ENCODE measurements around the gene ZNF470.
A peak's percentile ranks its signal among the peaks of the same experiment; 100 is the strongest.

ZNF470 gene

DNA sequence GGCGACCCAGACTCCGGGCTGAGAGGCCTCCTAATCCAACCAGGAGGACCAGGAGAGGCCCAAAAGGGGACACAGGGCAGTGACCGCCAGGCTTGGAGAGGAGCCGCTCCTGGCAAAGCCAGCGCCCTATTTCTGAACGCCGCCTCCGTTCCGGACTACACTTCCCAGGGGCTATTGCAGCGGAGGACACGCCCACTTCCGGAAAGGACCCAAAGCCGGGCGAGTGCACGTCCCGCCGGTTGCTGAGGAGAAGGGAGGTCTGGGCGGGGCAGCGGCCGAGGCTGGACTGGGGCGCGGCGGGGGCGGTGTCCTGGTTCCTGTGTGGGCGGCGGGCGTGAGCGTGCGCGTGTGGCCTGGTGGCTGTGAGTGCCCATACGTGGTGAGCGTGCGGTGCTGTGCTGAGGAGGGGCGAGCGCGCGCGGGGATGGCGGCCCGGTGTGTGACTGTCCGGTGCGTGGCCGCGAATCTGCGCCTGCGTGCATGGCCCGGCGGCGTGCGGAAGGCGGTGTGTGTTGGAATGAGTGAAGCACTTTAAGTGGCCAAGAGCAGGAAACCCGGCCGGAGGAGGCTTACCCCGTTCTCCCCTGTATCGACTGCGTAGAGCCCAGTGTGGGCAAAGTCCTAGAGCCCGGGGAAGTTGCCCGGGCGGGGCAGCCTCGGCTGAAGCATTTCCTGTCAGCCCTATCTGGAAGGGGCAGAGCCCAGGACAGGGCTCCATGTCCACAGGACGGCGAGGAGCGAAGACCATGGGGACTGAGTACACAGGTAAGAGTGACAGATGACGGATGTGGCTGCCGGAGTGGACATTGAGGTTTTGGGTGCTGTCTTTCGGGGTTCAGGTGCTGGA is at the start of gene ZNF470:
Gene ZNF470 (plus strand): TSS at position 195 of the 847 bp plus-strand sequence. CDS start 2,844 bp downstream, outside the sequence.
- DNase-seq, result peak; percentile 65 to 96

DNA sequence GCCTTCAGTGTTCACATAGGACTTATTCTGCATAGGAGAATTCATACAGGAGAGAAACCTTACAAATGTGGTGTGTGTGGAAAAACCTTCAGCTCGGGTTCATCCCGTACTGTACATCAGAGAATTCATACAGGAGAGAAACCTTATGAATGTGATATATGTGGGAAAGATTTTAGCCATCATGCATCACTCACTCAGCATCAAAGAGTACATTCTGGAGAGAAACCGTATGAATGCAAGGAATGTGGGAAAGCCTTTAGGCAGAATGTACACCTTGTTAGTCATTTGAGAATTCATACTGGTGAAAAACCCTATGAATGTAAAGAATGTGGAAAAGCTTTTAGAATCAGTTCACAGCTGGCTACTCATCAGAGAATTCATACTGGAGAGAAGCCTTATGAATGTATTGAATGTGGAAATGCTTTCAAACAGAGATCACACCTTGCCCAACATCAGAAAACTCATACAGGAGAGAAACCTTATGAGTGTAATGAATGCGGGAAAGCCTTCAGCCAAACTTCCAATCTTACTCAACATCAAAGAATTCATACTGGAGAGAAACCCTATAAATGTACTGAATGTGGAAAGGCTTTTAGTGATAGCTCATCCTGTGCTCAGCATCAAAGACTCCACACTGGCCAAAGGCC is 41.9 kb upstream of the ZNF470 start:
- no peak for DNase-seq

DNA sequence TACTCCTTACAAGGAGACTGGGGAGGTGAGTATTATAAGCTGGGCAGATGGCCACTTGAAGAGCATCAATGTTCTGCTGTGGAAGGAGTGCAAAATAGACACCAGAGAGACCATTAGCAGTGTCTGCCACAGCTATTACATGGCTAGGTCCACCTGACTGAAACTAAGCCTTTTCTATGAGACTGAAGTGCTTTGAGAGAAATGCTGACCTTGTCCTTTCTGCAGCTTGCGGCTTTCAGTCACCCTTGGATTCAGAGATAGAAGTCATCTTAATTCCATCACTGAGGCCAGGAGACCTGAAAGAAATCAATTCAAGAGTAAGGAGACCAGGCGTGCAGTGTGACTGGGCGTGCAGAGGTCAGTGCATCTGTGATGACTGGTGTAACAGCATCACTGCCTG is 29.8 kb upstream of the ZNF470 start:
- DNase-seq, result no peak

DNA sequence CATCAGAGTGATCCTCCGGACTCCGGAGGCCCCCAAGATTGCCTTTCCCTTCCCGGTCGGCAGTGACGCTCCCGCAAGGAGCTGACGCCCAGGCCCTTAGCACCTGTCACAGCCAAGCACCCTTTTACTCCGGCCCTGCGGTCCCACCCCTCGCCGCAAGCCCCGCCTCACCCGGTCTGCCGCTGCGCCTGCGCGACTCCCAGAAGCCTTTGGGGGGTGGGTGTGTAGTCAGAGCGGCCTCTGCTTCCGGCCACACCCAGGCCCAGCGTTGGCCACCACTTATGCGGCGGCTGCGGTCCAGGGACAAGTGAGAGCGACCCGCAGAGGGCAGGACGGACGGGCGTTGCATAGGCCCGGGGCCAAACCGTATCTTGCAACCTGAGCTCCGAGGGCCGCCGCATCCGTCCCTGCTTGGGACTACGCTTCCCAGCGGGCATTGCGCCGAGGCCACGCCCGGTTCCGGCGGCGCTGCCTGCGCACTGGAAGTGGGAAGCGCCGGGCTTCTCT is 29.0 kb upstream of the ZNF470 start:
- peak; percentile 83 to 92 for DNase-seq

DNA sequence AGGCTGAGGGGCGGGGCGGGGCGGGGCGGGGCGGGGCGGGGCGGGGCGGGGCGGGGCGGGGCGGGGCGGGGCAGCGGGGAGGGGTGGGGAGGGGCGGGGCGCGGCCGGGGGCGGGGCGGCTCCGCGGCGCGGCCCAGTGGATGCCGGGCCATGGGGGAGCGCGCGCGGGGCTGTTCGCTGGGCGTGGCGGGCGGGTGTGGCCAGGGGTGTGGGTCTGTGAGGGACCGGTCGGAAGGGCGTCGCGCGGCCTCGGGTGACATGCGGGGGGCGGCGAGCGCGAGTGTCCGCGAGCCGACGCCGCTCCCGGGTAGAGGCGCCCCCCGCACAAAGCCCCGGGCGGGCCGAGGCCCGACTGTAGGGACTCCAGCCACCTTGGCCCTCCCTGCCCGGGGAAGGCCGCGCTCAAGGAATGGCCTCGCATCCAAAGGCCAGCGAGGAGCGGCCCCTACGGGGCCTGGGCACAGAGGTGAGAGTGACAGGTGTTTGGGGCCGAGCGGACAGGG is 28.5 kb upstream of the ZNF470 start, which contains the start of gene ZFP28:
Gene ZFP28 (plus strand): TSS at position 188 of the 503 bp plus-strand sequence. CDS start 71 bp downstream, at position 259.
- DNase-seq, result peak; percentile 22 to 88

DNA sequence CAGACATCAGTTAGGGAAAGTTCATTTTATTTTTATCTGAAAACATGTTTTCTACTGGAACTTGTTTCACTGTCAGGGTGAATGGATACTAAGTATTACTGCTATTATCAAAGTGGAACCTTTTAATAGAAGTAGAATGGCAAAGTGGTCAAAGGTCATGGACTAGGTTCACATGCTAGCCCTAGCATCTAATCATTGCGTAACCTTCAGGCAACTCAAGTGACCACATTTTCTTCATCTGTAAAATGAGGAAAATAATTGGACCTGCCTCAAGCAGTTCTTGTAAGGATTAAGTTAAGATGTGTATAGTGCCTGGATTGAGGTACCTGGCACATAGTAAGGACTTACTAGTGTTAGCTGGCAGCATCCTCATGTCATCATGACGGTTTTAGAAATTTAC is 23.5 kb upstream of the ZNF470 start:
- DNase-seq, result no peak

DNA sequence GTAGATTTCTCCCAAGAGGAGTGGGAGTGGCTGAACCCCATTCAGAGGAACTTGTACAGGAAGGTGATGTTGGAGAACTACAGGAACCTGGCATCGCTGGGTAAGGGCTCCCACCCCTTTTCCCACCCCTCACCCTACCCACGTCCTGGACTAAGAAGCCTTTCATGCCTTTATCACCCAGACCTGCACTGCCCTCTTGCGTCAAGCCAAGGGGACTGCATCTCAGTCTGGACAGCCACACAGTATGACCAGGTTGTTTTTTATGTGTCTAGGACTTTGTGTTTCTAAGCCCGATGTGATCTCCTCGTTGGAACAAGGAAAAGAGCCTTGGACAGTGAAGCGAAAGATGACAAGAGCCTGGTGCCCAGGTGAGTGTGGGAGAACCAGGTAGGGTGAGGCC is 19.7 kb upstream of the ZNF470 start:
- DNase-seq, result no peak

DNA sequence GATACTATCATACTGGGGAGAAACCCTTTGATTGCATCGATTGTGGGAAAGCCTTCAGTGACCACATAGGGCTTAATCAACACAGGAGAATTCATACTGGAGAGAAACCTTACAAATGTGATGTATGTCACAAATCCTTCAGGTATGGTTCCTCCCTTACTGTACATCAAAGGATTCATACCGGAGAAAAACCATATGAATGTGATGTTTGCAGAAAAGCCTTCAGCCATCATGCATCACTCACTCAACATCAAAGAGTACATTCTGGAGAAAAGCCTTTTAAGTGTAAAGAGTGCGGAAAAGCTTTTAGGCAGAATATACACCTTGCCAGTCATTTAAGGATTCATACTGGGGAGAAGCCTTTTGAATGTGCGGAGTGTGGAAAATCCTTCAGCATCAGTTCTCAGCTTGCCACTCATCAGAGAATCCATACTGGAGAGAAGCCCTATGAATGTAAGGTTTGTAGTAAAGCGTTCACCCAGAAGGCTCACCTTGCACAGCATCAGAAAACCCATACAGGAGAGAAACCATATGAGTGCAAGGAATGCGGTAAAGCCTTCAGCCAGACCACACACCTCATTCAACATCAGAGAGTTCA is 12.9 kb upstream of the ZNF470 start:
- DNase-seq, result no peak

DNA sequence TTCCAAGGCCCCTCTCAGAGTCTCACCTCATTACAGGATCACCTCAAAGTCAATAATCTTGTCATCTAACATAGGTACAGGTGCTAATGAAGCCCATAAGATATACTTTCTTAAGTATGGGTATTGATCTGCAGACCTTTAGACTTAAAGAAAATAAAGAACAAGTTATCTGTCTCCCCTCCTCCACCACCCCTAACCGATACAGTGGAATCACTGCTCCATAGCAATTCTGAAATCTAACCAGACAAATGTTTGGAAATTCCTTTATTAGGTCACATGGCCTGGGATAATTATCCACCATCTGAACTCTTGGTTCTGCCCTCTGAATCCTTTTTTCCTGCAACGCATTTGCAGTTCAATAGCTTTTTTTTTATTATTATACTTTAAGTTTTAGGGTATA is 4.5 kb upstream of the ZNF470 start:
- DNase-seq, result no peak

DNA sequence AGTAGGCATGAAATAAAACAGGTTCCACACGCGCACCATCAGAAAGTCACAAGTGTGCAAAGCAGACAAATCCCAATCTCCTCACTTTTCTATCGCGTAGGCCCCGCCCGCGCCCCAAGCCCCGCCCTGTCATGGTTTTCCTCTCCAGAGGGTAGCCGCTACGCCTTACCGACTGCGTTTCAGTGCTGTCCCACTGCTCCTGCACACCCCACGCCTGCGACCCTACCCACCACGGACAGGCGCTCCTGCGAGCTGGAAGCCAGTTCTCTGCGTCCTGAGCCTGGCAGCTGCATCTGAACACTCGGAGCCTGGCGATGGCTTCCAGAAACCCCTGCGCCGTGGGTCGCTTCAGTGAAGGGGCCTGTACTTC is 379 bp upstream of the ZNF470 start:
- DNase-seq, result peak; percentile 51 to 71

DNA sequence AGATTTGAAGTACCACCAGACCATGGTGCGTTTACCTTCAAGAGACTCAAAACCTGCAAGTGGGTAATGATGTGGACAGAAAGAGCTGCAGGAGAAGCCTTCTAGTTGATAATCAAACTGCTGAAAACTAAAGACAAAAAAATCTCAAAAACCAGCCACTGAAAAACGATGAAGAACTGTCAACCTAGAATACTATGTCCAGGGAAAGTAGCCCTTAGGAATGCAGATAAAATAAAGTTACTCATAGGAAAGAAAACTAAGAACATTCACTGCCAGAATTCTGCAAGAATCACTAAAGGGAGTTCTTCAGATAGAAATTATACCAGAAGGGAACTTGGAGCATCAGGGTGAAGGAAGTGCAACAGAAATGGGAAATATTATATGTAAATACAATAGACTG is 5.3 kb downstream of the ZNF470 start:
- no peak for DNase-seq

DNA sequence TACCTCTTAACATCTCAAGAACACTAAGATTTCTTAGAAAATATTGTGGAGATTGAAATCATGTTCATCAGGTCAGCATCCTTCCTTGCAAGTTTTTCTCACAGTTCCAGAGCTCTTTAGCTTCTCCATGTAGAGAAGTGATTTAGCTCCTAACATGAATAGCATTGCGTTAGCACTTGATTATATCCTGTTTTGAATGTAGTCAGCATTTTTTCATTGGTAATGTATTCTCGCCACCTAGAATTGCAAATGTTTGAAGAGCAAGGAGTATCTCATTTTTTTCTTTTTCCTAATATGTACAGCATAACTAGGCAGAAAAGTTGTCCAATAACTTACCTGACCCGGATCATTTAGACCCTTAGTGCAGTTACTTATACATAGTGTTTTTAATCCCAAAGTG is 6.6 kb downstream of the ZNF470 start:
- DNase-seq, result no peak

DNA sequence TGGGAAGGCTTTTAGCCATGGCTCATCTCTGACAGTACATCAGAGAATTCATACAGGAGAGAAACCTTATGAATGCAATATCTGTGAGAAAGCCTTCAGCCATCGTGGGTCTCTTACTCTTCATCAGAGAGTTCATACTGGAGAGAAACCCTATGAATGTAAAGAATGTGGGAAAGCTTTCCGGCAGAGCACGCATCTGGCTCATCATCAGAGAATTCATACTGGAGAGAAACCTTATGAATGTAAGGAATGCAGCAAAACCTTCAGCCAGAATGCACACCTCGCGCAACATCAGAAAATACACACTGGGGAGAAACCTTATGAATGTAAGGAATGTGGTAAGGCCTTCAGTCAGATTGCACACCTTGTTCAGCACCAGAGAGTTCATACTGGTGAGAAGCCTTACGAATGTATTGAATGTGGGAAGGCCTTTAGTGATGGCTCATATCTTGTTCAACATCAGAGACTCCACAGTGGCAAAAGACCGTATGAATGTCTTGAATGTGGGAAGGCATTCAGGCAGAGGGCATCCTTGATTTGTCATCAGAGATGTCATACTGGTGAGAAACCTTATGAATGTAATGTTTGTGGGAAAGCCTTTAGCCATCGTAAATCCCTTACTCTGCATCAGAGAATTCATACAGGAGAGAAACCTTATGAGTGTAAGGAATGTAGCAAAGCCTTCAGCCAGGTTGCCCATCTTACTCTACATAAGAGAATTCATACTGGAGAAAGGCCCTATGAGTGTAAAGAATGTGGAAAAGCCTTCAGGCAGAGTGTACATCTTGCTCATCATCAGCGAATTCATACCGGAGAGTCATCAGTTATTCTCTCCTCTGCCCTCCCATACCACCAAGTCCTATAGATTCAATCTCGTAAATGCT is 10.7 kb downstream of the ZNF470 start:
- no peak for DNase-seq

DNA sequence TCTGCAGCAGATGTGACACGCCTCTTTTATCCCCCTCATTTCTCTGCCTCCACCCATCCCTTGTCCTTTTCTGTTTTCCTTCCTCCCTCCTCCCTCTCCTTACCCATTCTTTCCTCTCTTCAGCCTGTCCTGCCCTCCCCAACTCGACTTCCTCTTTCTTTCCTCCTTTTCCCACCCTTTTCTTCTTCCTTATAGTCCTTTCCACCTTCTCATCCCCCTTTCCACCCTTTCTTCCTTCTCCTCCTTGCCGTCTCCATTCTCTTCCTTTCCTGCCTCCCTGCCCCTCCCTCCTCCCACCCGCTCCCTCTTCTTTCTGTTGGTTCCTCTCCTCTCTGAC is 27.1 kb downstream of the ZNF470 start:
- no peak for DNase-seq

DNA sequence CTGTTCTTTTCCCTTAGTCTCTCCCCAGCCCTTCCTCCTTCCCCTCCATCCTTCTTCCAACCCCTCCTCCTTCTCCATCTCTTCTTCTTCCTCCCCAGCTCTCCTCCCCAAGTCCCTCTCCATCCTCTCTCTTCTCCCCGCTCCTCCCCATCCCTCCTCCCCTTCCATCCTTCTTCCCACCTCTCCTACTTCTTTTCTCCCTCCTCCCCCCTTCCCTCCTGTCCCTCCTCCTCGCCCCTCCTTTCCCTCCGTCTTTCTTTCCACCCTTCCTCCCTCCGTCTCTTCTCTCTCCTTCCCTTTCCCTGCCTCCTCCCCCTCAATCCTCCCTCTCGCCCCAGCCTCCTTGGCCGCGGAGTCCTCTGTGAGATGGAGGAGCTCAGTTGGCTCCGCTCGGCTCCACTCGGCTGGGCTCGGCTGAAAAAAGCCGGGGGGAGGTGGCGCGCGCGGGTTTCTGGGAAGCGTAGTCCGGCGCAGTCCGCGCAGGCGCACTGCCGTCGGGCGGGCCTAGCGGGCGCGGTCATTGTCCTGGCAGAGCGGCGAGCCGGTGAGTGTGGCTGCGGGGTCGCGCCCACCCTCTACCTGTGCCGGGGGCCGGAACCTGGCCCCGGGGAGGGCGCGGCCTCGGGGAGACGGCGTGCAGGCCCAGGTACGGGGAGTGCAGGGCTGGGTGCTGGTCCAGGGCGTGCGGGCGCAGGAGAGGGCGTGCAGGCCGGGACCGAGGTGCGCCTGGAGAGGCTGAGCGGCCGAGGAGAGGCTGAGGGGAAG is 27.7 kb downstream of the ZNF470 start, which contains the start of gene ZNF71:
Gene ZNF71 (plus strand): TSS at position 520 of the 765 bp plus-strand sequence. CDS start 6,257 bp downstream, outside the sequence.
- peak; percentile 42 to 91 for DNase-seq

DNA sequence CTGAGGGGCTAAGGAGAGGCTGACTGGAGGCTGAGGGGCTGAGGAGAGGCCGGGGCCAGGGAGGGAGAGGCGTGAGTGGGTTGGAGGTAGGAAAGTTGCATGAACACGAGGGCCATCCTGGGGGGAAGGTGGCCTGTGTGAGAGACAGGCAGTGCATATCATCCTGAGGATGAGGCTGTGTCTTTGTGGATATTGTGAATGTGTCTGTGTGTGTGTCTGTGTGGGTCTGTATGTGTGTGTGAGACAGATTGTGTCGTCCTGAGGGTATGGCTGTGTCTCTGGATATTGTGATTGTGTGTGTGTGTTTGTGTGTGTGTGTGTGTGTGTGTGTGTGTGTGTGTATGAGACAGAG is 28.3 kb downstream of the ZNF470 start:
- no peak for DNase-seq

DNA sequence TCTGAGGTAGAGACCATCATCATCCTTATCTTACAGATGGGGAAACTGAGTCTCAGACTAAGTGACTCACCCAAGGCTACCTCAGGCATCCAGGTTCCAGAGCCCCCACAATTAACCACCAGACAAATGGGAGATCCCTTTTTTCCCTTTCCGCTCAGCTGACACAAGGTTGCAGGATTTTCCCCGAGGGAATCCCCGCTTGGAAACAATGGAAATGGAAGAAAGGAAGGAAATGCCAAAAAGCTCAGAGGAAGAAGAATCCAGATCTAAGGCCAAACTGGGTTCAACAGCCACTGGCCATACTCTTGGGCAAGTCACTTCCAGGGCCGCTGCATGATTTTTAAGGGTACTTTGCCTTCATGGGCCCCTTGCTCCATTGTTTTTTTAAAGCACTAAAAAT is 29.4 kb downstream of the ZNF470 start:
- DNase-seq, result no peak

DNA sequence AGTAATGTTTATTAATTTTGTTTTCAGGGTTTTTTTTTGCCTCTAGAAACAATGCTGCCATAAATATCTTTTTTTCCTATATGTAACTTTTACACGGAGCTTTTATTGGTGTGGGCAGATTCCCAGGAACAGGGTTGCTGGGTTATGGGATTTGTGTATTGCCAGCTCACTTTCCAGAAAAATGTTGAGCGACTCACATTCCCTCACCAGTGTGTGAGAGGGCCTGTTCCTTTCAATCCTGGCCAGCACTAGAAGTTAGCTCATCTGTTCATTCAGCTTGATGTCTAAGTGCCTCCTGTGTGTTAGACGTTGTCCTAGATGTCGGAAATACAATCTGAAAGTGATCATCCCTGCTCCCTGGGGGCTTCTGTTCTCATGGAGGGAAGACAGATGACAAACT is 30.4 kb downstream of the ZNF470 start:
- DNase-seq, result no peak

DNA sequence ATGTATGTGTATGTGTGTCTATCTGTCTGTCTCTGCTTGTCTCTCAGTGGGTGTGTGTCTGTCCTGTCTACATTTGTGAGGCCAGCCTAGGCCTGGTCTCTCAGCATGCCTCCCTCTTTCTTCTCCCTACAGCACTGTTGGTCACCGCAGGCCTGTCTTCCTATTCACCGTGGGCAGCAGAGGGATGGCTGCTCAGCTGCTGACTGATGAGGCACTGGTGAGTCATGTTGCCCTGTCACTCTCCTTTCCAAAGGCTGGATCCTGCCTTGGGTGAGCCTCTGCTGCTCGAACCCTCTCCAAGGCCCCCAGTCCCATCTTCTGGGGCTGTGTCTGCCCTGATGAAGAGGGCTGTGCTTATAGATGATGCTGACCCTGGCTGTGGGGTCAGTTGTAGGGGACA is 34.1 kb downstream of the ZNF470 start:
- DNase-seq, result no peak

DNA sequence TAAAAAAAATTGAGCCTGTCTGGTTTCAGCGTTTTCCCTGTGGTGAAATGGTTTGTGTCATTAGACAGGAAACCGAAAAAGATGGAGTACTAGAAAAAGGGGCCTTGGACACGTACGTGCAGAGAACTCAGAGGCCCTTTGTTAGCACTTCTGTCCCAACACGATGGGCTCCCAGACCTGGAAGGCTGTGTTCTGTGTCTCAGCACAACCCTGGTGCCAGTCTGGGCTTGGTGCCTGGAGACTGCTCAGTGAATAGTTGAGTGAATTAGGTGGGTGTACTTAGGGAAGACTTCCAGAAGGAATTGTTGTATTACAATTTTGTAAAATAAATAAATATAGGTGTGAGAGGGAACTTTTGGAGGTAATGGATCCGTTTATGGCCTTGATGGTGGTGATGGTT is 36.6 kb downstream of the ZNF470 start:
- DNase-seq, result no peak

DNA sequence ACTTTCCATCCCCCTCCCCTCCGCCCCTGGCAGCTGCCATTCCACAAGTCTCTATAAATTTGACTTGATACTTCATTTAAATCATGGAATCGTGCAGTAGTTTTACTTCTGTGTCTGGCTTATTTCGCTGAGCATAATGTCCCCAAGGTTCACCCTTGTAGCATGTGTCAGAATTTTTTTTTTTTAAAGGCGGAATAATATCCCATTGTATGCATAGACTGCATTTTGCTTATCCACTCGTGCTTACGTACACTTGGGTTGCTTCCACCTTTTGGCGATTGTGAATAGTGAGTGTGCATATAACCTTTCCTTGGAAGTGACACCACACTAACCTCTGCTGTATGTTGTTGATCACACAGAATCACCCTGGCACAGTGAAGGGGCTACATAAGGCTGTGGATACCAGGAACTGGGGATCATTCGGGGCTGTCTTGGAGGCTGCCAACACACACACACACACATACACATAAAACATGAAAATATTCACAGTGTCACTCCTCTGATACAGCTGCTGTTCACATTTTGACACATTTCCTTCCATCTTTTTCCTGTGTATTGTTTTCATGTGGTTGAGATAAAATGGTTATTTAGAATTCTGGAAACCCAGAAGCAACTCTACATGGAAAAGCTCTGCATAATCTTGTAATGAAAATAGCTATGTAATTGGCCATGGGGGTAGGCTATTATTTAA is 41.2 kb downstream of the ZNF470 start:
- no peak for DNase-seq
